ENCODE data around the gene CAV1.

DNA sequence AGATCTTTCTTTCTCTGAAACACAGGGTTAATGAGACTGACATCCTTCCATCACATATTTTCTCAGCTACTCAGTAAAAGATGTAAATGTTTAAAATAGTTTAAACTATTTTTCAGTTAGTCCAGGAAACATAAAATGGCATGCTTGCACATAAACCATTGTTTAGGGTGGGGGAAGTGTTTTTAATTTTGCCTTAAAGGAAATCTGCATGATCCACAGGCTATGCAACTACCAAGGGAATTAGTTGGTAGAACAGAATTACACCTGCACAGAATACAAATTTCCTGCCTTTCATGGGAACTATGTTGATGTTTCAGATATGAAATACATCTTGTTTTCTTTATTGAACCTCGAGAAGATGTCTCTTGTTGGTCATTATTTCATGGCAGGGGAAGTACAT is 10.6 kb downstream of the CAV1 start:
- no peak for TF ChIP-seq POLR2AphosphoS5 (IDR thresholded peaks at IDR 0.05; ENCODE audit: low read depth, low read length)
- TF ChIP-seq POLR2A (IDR thresholded peaks at IDR 0.05; ENCODE audit: low read depth, low read length) = no peak
- no peak for TF ChIP-seq POU2F2 (IDR thresholded peaks at IDR 0.05; ENCODE audit: low read depth, low read length)
- no peak for TF ChIP-seq SPI1 (IDR thresholded peaks at IDR 0.05; ENCODE audit: low read depth, low read length)
- TF ChIP-seq TAF1 (IDR thresholded peaks at IDR 0.05; ENCODE audit: low read depth, low read length) = no peak

All from GM12891 (cell line).